ENCODE measurements around the gene NMT2.

DNA sequence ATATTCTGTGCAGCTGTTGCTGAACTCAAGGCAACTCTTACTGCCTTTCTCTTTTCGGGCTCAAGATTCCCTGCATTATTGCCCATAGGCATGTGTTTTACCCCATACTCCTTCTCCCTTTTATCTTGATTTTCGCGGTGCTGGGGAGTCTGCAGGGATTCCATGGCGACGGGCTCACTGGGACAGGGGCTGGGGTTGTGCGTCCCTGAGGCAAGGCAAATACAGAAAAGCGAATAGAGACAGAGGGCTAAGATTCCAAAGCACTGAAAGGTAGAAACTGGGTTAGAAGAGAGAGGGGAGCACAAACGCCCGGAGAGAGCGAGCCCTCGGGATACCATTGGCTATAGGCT lies 71.9 kb downstream of the NMT2 start:
- TF ChIP-seq, protein P1, sequence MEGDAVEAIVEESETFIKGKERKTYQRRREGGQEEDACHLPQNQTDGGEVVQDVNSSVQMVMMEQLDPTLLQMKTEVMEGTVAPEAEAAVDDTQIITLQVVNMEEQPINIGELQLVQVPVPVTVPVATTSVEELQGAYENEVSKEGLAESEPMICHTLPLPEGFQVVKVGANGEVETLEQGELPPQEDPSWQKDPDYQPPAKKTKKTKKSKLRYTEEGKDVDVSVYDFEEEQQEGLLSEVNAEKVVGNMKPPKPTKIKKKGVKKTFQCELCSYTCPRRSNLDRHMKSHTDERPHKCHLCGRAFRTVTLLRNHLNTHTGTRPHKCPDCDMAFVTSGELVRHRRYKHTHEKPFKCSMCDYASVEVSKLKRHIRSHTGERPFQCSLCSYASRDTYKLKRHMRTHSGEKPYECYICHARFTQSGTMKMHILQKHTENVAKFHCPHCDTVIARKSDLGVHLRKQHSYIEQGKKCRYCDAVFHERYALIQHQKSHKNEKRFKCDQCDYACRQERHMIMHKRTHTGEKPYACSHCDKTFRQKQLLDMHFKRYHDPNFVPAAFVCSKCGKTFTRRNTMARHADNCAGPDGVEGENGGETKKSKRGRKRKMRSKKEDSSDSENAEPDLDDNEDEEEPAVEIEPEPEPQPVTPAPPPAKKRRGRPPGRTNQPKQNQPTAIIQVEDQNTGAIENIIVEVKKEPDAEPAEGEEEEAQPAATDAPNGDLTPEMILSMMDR (IDR thresholded peaks at IDR 0.05) = no peak
- no peak for TF ChIP-seq POLR2A (IDR thresholded peaks at IDR 0.05)
- no peak for TF ChIP-seq POLR2AphosphoS5 (IDR thresholded peaks at IDR 0.05; ENCODE audit: insufficient read depth in 1 of 2, low read depth in 1 of 2)
